Activated T-helper 9 cell treated with anti-CD3 and anti-CD28 coated beads, Interleukin-2, amount 50 U/mL, for 16 hours (primary cell): ENCODE data around the gene MAD1L1.
"Not testable (repeated sequence)": the region's sequence is repeated elsewhere in the genome, so short reads cannot be mapped to it uniquely, and the experiment has no call there.

Experiments
- DNase-seq: peaks from one replicate; pipeline ENCODE4 v3.0.0-alpha.2; 2020; ENCODE audit warnings: low read depth

The MAD1L1 gene

DNA sequence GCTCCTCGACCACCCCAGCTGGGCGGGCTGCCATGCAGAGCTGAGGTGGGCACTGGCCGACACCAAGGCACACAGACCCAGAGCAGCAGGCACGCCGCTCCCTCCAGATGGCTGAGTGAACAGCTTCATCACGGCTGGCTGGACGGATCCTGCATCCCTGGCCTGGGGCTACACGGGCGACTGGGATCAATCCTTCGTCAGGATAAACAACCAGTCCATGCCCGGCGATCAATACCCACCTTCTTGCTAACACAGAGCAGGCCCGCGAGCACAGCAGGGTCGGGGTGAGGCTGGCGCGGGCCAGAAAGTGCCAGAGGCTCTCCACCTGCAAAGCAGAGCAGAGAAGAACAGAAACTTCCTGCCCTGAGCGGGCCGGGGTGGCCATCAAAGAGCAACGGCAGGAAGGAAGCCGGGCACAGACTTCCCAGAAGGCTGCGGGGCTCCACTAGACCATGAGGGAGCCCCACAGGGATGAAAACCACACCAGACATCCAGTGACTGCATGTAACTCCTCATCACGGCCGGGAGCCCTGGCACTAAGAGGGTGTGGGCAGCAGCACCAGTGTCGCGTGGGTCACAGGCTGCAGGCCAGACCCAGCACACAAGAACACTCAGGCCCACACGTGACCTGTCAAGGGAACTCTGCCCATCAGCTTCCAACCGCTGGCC is 166.4 kb downstream of the MAD1L1 start:
- DNase-seq = no peak

DNA sequence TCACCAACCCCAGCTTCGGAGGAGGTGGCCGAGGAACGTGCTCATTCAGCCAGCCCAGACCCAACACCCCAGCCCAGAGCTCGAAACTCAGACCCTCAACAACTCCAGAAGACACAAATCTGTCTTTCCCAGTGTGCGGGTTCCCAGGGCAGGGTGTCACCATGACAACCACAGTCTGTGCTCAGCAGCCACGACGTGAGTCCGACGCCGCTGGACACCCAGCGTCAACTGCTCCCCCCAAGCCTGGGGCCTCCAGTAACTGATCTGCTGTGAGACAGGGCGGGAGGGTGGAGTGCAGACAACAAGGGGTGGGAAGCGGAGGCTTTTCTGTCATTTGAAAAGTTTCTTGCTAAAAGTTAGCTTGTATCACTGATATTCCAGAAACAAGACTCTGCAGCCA is 167.2 kb downstream of the MAD1L1 start:
- no peak for DNase-seq

DNA sequence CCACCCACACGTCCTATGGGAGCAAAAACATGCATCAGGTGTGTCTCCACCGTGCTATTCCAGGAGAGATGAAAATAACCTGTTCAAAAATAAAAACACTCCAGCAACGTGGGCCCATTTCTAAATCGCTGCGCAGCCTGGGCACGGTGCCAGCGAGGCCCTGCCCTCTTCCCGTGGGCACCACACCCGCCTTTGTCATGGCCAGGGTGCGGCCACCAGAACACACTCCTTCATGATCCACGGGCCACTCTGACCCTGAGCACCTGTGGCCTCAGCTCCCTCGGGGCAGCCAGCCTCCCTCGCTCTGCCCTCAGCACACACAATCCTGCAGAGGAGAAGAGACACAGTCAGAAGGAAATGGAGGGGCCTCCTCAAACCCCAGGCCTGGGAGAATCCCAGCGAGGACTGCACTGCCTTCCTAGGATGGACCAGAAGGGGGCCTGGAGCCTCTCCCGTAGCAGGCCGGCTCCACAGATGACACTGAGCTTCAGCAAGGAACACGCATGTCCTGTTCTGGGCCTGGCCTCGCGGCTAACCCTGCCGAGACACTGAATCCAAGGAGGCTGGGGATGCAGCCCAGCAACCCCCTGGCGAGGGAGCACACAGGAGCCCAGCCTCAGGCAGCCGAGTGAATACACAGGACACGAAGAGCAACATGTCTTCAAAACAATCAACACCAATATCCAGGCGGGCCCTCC is 169.0 kb downstream of the MAD1L1 start:
- DNase-seq = no peak

DNA sequence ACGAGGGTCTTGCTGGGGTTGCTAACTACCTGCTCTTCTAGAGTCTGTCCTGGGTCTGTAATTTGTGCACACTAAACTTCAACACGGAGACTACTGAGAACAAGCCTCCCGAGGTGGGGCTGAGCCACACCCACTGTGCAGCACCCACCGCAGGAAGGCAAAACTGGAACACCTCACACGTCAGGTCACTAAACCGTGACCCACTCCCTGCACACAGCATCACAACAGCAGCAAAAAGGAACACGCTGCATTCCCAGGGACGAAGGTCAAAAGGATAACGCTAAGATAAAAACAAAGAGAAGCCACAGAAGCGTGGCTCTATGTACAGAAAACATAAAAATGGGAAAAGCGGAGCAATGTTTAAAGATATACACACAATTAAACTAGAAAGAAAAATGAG is 170.1 kb downstream of the MAD1L1 start:
- DNase-seq = no peak

DNA sequence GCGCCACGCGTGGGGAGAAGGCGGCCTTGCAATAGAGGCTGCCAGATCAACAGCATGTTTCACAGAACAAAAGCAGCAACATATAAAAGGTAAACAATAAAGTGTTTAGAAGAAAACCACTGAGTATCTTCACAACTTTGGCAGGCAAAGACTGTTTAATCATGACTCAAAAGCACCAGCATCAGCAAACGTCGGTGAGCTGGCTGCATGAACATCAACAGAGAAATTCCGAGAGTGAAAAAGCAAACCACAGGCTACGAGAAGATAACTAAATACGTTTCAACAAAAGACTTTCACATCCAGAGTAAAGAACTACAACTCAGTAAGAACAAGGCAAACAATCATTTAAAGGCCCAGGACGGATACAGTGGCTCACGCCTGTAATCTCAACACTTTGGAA is 172.0 kb downstream of the MAD1L1 start:
- no peak for DNase-seq

DNA sequence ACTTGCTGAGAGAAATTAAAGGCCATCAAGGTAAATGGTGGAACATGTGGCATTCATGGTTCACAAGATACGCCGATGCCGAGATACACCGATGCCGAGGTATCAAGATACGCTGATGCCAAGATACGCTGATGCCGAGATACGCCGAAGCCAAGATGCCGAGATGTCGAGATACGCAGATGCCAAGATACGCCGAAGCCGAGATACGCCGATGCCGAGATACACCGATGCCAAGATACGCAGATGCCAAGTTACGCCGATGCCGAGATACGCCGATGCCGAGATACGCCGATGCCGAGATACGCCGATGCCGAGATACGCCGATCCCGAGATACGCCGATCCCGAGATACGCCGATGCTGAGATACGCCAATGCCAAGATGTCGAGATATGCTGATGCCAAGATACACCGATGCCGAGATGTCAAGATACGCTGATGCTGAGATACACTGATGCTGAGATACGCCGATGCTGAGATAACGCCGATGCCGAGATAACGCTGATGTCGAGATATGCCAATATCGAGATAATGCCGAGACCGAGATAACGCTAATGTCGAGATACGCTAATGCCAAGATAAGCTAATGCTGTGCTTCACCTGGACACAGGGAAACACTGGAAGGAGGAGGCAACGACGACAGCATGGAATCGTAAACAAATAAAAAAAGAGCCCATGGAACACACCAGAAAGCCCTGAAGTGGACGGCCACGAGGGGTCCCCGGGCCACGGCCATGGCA is 172.6 kb downstream of the MAD1L1 start:
- DNase-seq = no peak

DNA sequence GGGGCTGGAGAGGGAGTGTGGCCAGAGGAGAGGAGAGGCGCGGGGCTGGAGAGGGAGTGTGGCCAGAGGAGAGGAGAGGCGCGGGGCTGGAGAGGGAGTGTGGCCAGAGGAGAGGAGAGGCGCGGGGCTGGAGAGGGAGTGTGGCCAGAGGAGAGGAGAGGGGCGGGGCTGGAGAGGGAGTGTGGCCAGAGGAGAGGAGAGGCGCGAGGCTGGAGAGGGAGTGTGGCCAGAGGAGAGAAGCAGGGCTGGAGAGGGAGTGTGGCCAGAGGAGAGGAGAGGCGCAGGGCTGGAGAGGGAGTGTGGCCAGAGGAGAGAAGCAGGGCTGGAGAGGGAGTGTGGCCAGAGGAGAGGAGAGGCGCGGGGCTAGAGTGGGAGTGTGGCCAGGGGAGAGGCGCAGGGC is 174.5 kb downstream of the MAD1L1 start:
- not testable (repeated sequence) for DNase-seq

DNA sequence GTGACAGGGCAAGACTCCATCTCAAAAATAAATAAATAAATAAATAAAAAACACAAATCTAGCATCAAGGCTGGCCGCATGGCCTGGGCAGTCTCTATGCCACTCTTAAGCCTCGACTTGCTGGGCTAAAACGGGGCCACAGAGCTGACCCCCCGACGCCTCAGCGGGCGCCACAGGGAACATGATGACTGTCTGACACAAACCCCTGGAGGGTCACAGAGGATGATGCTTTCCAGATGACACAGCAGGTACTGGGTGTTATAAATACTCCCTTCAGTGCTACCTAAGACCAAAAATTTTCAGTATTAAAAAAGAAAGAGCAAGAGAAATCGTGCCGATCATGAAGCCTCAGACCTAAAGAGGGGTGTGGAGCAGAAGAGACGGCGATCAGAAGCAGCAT is 176.8 kb downstream of the MAD1L1 start:
- no peak for DNase-seq

DNA sequence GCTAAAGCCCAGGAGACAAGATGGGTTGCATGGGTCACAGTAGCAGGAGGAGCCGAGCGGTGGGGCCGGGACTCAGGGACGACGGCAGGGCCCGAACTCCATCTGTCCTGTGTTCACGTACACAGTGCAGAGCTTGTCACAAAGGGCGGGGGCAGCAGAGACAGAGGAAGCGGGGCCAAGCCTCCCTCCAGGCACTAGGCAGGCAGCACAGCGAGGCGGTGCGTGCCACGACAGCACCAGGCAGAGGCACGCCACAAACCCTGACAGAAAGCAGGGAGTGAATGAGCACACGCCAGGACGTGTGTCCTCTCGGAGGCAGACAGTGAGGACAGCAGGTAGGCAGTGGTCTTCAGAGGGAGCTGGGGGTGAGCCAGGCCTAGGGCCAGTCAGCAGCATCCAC is 177.8 kb downstream of the MAD1L1 start:
- DNase-seq = no peak

DNA sequence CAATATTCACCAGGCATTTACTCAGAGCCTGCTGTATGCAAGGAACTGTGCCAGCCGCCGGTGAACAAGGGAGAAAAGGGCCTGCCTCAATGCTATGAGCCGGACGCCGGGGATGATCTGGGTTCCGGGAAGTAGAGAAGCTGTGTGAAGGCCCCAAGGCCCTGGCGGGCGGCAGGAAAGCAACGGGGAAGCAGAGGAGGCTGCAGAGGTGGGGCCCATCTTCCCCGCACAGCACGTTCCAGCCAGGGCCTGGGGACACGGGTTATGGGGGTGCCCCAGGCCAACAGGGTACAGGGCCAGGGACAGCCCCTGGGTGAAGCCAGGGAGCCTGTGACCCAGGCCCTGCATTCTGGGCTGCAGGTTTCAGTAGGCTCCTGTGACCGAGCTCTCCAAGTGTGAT is 179.3 kb downstream of the MAD1L1 start:
- DNase-seq = no peak

DNA sequence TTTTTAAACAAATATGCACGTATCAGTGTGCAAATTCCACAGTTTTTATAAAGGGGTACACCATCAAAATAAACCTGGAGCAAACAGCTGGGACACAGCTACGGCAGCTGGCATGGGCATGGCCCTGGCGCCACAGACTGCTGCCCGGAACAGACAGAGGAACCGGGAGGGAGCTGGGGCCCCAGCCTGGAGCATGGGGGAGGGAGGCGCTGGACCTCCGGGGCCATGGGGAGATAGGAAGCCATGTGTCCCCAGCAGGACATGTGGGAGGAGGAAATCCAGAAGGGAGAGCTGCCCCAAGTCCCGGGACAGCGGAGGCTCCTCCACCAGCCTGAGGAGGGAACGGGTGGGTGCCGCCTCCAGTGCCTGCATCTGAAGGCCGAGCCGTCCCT is 180.1 kb downstream of the MAD1L1 start:
- DNase-seq = no peak

DNA sequence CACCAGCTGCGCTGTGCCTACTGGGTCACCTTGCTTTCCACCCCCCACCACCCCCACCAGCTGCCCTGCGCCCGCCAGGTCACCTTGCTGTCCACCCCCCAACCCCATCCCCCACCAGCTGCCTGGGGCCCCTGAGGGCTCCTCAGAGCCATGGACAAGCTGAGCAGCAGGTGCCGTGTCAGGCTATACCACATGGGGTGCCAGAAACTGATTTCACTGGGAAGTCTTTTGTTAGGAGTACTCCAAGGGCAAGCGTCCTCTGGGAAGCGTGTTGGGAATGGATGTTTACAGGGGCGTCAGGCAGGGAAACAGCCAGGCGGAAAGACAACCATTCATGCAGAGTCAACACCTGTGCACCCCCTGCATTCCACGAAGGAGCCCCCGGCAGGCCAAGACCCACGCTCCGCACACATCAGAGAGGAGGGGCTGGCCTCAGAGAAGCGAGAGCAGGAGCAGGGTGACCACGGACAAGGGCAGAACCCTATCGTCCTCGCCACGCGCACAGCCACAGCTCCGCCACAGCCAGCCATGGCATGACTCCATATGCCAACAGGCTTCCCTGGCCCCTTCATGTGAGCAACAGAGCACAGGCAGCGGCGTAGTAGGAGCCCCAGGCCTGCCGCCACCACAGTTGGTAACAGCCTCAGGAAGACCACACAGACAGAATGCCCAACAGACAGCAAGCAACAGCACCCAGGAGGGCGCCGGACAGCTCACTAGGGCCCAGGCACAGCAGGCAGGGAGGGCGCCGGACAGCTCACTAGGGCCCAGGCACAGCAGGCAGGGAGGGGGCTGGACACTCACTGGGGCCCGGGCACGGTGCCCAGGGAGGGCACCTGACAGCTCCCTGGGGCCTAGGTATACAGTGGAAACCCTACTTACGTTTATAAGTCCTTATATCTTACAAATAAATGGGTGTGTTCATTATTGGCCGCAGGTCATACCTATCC is 180.8 kb downstream of the MAD1L1 start:
- DNase-seq = no peak

DNA sequence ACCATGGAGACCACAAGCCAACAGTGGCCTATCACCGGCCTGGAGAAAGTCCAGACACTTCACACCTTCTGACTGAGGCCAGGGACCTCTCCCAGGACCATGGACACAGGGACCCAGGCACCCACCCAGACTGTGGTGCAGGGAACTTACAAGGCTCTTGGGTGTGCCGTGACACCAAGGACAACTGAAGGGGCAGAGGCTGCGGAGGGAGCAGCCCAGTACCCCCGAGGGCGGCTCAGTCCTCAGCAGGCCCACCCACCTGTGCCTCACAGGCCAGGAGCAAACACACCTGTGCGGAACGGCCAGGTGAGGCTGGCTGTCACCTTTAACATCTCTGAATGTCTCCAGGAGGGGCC is 182.3 kb downstream of the MAD1L1 start:
- no peak for DNase-seq

DNA sequence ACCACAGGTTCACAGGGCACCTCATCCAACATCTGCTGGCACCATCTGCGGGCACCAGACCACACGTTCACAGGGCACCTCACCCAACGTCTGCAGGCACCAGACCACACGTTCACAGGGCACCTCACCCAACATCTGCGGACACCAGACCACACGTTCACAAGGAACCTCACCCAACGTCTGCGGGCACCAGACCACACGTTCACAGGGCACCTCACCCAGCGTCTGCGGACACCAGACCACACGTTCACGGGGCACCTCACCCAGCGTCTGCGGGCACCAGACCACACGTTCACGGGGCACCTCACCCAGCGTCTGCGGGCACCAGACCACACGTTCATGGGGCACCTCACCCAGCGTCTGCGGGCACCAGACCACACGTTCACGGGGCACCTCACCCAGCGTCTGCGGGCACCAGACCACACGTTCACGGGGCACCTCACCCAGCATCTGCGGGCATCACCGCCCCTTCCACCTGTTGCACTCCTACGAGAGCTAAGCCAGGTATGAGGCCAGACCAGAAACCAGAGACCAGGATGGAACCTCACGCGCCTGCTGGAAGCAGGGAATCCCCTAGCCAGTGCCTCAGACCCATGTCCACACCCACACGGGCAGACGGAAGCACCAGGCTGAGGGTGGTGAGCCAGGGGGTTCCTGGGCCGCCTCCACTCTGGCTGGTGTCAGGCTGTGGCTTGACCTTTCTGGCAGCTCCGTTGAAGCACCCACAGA is 182.8 kb downstream of the MAD1L1 start:
- DNase-seq = no peak

DNA sequence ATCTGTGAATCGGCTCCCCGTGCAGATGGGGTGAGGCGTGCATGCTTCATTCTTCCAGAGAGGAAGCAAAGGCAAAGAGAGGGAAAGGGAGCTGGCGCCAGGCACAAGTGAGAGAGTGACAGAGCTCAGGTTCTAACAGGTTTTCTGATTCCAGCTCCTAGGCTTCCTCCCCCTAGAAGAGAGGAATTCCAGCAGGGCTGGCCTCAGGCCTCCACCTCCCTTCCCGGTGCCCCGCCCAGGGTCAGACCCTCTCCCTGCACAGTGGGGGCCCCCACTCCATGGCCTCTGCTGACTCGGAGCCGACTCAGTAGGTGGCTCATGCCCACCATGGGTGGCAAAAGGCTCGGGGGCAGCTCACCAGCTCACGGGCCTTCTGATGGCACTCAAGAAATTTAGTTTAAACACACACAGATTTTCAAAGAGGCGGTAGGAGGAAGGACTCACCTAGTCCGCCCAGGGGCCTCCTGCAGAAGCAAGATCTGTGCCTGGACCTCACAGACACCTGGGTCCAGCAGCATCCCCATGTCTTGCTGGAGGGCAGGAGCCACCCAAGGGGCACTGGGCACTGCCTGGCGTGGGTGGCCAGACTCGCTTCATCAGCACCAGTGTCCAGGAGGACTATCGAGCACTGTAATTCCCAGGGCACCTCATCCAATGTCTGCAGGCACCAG is 183.5 kb downstream of the MAD1L1 start:
- no peak for DNase-seq

DNA sequence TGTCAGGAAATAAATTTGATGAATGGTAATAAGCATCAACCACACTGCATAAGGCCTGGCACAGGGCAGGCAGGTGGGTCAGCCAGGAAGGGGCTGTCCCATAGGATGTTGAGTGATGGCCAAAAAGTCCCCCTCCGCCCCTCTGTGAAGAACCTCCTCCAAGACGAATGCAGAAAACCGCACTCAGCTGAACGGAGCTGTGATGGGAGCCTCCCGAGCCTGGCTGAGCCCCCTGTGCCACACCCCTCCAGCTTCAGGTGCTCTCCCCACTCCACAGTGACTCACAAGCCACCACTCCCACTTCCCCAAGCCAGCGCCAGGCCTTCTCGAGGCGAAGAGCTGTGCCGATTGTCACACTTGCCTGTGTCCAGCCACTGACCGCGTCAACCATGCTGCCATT is 184.2 kb downstream of the MAD1L1 start:
- no peak for DNase-seq

DNA sequence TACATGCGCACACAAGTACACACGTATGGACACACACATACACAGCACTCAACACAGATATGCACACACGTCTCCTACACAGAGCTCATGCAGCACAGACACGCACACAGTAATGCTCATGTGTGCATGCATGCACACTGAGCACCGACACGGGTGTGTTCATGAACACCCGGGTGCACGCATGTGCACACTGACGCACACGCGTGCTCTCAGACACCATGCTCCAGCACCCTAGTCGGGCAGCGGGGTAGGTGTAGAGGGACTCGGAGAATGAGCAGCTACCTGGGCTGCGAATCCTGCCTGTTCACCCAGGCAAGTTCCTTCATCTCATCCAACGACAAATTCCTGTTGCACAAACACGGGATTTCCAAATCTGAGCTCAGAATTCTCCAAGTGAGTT is 184.7 kb downstream of the MAD1L1 start:
- no peak for DNase-seq

DNA sequence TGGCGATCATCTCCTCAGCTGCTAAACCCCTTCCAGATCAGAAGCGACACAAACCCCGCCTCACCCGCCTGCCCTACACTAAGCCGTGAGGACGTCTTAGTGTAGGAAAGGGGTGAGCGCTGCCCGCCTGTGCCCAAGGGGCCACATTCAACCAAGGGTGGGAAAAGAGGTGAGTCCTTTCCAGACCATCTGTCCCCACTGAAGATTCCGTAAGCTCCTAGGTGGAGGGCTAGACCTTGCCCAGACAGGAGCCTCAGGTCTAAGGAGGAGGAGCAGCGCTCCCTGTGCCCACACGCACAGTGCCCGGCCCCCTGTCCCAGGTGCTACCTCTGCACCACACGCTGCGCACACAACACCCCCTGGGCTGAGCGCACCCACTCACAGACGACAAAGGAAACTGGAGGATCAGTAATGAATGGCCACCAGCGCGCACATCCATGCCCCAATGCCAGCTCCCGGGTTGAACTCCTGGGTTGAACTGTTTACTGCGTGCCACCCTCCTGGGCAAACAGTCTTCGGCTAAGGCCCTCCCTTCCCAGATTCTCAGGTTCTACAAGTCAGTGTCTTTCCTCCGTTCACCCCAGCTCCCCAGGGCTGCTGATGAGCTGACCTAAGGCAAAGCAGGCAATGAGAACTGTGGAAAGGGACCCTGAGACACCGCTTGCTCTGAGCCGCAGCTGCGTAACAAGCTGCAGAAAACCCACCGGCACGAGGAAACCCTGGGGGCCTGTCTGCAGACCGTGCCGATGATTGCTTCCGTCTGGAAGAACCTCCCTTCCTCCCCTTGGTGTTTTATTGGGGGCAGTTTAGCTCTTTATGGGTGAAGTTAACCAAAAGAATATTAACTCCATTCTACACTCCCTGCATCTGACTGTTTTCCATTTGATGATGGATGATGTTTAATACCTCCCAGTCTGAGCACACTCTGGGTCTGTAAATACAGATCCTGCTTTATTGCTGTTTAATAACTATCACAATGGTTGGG is 185.9 kb downstream of the MAD1L1 start:
- no peak for DNase-seq

DNA sequence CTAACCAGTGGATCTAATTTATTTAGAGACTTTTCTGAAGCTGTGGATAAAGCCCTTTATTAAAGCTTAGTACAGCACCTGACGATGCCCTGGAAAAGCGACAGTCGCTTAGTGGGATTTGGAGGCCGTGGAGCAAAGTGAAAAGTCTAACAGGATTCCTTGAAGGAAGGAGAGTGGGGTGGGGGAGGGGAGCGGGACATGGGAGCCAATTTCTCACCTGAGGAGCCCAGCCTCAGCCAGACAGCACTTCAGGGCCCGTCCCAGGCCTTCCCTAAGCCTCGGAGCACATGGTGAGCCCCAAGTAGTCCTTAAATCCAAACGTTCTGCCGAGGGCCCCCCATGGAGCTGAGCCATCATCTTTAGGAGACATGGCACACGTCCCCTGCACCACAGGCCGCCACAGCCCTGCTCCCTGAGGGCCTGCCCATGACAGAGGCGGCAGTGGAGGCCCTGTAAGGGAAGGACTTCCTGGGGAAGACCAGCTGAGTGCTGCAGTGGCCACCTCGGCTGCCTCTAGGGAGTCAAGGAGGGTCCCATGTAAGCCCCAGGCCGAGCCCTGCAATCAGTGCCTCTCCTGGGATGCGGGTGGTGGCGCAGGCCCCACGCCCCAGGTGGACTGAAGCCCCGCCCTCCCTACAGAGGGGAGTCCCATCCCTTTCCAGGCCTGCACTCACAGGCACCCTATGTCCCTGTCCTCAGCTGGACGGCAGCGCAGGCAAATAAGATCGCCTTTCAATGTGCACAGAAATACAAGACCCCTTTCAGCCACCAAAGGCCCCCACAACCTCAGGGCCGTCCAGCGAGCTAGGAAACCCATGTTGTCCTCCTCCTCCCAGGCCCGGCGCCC is 187.0 kb downstream of the MAD1L1 start:
- no peak for DNase-seq
